ENCODE measurements around the gene UVRAG.
"Not testable (repeated sequence)": the region's sequence is repeated elsewhere in the genome, so short reads cannot be mapped to it uniquely, and the experiment has no call there.

The UVRAG gene

DNA sequence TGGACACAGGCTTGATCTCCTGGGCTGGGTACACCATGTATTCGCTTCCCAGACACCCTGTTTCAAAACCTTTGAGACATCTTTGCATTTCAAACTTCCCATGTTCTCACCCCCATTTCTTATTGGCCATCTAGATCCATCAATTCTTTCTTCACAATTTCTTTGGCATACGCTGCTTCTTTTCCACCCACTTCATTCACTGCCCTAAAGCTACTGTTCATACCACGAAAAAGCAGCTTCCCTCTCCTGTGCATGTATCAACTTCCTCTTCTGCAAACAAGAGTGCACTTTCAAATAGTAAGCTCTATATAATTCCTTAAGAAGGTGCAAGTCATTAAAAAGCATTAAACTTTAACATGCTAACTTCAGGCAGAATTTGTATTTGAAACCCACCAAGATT is 21.4 kb downstream of the UVRAG start:
- in situ Hi-C loops (cut with MboI; ENCODE audit: low sequenced_read_pairs) = no loop called here

DNA sequence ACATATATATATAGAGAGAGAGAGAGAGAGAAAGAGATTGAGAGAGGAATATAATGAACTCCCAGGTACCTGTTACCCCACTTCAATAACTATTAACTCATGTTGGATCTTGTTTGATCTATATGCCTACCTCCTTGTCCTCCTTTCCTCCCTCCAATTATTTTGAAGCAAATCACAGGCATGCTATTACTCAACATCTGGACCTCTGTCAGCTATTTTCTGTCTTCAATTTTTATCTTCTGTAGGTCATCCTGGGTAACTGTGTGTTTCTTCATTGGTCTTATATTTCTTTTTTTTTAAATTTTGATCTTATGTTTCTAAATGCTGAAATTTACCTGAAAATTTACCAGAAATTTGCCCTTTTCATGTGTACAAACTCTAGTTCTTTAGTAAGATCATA is 24.8 kb downstream of the UVRAG start:
- in situ Hi-C loops (cut with MboI; ENCODE audit: low sequenced_read_pairs) = no loop called here

DNA sequence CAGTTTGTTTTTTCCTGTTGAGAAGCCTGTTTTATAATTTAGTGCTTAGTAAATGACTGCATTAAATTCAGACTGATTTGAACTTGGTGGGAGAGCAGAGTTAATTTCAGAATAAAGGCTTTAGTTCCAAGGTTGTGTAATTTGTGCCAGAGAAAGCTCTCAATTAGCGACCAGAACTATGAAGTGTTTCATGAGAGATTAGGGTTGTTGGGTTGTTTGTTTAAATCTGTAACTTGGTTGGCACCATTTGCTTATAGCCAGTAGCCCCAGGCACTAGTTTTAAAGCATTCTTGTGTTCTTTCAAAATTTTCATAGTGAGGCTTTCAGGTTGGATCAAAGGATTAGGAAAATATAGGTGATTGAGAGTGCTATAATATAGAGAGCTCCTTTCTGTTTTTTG is 25.5 kb downstream of the UVRAG start:
- in situ Hi-C loops (cut with MboI; ENCODE audit: low sequenced_read_pairs) = no loop called here

DNA sequence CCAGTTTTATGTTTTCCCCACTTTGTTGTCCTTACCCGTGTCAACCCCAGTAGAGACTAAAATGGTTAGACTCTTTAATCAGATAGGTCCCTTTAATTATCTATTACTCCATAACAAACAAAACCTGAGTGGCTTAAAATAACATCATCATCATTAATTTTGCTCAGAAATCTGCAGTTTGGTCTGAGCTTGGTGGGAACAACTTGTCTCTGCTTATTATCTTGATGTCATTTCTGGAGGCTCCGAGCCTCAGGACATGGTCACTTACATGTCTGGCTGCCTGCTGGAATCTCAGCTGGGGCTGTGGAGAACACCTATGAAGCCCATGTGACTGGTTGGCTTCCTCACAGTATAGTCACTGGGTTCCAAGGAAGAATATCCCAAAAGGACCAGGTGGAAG is 26.7 kb downstream of the UVRAG start:
- in situ Hi-C loops (cut with MboI; ENCODE audit: low sequenced_read_pairs) = no loop called here

DNA sequence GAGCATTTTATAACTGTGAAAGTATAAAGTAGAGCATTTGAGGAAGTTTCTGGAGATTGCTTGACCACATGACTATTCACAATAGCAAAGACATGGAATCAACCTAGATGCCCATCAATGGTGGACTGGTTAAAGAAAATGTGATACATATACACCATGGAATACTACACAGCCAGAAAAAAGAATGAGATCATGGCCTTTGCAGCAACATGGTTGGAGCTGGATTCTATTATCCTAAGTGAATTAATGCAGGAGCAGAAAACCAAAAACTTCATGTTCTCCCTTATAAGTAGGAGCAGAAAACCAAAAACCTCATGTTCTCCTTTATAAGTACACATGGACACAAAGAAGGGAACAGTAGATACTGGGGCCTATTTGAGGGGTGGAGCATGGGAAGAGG is 30.3 kb downstream of the UVRAG start:
- in situ Hi-C loops (cut with MboI; ENCODE audit: low sequenced_read_pairs) = no loop called here

DNA sequence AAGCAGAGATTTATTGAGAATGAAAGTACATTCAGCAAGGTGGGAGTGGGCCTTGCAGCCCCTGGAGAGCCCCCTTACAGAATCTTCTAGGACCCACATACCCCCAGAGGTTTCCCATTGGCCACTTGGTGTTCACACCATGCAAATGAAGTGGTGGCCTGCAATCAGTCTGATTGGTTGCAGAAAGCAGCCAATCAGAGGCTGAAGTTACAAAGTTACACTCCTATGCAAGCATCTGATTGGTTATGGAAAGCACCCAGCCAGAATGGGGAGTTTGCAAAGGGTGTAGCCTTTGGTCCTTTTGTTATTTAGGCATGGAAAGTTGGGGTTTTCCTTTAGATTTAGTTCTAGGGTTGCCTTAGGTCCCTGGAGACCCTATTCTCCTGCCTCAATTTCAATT is 34.9 kb downstream of the UVRAG start:
- in situ Hi-C loops (cut with MboI; ENCODE audit: low sequenced_read_pairs) = no loop called here

DNA sequence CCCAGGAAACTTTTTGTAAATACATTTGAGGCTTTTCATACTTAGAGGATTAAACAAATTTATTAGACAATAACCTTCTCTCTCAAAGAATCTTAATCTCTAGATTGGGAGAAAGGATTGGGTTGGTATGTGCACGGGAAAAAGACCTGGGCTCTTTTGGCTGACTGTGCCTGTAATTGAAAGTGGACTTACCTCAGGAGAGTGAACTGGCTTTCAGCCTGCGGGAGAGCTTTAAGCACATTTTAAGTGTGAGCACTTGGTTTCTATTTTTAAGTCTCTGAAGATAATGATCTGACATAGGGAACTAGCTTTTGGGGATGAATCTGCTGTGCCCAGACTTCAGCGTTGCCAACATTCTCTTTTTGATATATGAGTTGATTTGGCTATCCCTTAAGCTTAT is 35.8 kb downstream of the UVRAG start:
- in situ Hi-C loops (cut with MboI; ENCODE audit: low sequenced_read_pairs) = no loop called here

DNA sequence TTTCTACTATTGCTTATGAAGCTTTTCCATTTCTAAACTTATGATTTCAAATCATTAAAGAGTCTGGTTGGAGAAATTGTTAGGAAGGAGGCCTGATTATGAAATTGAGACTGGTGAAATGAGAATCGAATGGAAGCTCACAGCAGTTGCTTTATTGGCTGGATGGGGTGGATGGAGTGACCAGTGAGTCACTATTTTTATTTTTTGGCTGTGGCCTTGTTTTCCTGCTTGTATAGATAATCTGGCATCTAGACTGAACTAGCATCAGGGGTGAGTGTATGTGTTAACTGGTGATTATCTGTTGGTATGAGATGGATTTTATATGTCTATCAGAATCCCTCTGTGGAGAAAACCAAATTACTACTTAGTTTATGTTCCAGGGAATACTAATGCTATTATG is 36.2 kb downstream of the UVRAG start:
- in situ Hi-C loops (cut with MboI; ENCODE audit: low sequenced_read_pairs) = no loop called here

DNA sequence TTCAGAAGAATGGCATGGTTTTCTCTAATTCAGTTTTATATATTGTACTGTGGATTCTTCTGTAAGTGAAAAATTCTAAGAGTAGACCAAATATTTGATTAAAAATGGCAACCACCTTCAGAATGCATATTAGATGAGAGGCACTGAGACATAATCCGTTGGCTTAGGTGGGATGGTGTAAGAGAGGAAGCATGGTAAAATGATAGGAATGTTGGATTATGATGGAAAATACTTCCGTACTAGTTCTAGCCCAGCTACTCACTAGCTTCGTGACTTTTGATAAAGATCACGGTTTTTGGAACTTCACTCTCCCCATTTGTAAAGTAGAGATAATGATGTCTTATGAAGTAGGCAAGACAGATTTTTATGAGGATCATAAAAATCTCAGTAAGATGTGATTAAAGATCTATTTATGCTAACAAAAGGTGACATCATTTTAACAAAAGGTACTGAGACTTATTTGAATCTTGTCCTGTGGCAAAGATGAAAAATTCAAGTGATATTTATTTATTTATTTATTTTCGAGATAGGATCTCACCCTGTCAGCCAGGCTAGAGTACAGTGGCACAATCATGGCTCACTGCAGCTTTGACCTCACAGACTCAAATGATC is 37.5 kb downstream of the UVRAG start:
- in situ Hi-C loops (cut with MboI; ENCODE audit: low sequenced_read_pairs) = no loop called here

DNA sequence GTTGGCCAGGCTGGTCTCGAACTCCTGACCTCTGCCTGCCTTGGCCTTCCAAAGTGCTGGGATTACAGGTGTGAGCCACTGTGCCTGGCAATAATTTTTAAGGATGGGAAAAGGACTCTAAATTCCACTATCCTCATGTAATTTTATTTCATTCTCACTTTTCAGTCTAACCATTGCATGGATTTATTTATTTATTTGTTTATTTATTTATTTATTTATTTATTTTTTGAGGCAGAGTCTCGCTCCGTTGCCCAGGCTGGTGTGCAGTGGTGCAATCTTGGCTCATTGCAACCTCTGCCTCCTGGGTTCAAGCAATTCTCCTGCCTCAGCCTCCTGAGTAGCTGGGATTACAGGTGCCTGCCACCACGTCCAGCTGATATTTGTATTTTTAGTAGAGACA is 38.6 kb downstream of the UVRAG start:
- in situ Hi-C loops (cut with MboI; ENCODE audit: low sequenced_read_pairs) = not testable (repeated sequence)

DNA sequence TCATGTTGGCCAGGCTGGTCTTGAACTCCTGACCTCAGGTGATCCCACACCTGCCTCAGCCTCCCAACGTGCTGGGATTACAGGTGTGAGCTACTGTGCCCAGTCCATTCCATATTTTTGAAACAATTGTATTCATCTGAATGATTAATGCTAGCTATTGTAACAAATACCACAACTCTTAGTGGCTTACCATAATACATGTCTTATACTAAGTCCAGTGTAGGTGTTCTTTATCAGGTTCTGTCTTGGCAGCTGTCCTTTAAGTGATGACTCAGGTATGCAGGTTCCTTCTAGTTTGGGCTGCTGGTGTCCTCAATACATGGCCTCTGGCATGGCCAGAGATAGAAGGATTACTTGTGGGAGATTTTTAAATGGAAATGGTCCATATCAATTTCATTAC is 39.0 kb downstream of the UVRAG start:
- in situ Hi-C loops (cut with MboI; ENCODE audit: low sequenced_read_pairs) = no loop called here

DNA sequence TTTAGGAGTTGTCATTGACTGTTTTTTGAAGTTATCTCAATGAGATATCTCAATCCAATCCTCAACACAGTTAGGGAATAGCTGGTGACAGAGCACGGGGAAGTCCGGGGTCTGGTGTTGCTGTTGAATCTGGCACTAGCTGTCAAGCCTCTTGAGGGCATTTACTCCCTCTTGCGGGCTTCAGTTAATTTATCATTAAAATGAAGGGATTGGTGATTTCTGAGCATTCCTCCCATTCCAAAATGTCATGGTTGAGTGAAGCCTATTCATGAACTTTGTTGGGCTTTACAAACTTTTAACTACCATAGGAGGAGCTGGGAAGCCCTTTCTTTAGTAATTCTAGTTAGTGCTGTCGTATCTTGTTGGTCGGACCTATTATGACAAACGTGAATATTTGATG is 40.2 kb downstream of the UVRAG start:
- in situ Hi-C loops (cut with MboI; ENCODE audit: low sequenced_read_pairs) = no loop called here

DNA sequence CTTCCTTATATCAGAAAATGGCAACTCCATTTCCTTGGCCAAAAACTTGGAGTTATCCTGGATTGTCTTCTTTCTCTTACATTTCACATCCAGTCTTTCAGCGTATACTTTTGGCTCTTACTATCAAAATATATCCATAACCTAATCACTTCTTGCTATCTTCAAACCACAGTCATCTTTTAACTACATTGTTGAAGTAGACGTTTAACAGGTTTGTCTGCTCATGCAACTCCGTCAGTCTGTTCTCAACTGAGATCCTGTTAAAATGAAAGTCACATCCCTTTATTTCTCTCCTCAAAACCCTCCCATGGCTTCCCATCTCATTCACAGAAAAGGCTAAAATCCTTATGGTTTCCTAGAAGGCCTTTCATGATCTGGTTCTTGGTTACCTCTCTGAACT is 41.9 kb downstream of the UVRAG start:
- in situ Hi-C loops (cut with MboI; ENCODE audit: low sequenced_read_pairs) = no loop called here

DNA sequence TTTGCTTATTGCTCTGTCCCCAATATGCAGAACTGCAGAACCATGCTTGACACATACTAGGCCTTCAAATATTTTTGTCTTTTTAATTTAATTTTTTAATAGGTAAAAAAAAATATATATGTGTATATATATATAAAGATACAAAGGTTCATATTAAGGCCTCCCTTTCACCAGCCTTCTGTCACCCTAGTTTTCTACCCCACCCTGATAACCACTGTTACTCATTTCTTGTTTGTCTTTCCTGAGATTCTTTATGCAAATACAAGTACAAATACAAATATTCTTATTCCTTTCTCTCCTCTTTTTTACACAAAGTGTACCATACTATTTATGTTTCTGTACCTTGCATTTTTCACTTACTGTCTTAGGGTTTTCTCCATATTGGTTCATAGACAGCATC is 43.0 kb downstream of the UVRAG start:
- in situ Hi-C loops (cut with MboI; ENCODE audit: low sequenced_read_pairs) = no loop called here

DNA sequence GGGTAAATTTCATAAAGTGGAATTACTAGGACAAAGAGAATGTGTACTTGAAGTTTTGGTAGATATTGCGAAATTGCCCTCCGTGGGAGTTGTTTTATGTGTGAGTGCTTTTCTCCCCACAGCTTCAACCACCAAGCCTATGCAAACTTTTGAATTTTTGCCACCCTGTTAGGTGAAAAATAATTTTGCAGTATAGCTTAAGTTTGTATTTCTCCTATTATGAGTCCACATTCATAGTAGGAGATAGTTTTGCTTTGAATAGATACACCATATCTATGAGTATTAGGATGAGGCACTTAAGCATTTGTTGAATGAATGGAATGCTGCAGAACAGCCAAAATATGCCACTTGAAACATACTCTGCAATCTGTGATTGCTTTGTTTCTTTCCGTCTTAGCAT is 43.6 kb downstream of the UVRAG start:
- in situ Hi-C loops (cut with MboI; ENCODE audit: low sequenced_read_pairs) = no loop called here

DNA sequence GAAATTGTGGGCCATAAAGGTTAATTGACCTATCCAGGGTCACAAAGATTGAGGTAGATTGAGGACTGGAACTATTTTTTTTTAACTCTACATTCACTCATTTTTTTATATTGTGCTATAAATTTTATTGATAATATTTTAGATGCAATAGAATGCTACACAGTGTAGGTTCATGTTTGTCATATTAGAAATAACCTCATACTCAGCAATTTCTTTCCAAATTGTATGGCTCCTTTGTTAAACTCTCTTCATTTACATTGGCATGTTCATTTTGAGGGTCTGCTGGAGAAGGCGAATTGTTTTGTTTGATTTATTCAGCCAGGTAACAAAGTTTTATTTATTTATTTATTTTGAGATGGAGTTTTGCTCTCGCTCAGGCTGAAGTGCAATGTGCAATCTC is 44.6 kb downstream of the UVRAG start:
- in situ Hi-C loops (cut with MboI; ENCODE audit: low sequenced_read_pairs) = no loop called here

DNA sequence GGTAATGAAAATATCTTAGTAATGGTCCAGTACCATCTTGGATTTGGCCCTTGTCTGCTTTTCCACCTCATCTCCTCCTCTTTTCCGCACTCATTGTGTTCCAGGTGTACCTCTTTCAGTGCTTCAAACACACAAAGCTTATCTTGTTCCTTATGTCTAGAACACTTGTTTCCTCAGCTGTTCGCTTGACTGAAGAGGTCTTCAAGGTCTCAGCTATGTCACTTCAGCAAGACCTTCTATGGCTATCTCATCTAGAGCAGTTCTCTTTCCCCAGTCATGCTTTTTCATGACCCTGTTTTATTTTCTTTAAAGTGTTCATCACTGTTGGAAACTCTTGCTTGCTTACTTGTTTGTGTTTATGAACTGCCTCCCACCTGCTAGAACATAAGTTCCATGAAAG is 47.4 kb downstream of the UVRAG start:
- in situ Hi-C loops (cut with MboI; ENCODE audit: low sequenced_read_pairs) = no loop called here

DNA sequence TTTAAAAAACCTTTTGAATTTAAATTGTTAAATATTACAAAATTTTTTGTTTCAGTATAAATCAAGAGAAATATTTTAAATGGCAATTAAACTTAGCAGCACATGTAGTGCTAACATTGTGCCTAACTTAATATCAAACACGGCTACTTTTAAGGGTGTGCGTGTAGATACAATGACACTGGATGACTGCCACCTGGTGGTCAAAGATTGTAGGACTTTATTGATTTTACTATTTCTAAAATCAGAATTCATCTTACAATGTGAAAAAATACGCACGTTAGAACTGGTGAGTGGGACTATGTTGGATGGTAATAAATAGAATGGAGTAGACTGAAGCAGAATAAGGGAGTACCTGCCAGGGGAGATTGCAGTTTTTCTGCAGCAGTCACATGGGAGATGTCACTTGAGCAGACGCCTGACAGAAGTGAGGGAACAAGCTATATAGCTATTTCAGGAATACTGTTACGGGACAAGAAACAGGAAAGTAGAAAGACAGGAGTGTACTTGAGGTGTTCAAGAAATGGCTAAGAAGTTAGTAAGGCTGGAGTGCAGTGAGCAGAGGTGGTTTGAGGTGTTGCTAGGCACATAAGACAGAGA is 52.9 kb downstream of the UVRAG start:
- in situ Hi-C loops (cut with MboI; ENCODE audit: low sequenced_read_pairs) = no loop called here

DNA sequence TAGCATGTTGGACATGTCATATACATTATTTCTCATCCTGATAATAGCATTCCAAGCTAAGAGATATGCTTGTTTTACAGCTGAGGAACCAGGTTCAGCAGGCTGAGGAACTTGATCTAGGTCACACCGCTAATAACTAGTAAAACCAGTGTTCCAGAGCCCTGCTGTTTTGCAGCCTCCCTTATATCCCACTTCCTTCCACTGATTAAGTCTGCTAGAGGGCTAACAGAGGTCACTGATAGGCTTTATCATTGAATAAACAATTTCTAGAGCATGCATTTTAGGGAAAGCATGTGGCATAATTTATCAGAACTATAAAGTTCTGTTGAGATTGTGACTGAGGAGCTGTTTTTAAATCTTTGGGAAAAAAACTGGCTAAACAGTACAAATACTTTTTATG is 54.0 kb downstream of the UVRAG start:
- in situ Hi-C loops (cut with MboI; ENCODE audit: low sequenced_read_pairs) = no loop called here

DNA sequence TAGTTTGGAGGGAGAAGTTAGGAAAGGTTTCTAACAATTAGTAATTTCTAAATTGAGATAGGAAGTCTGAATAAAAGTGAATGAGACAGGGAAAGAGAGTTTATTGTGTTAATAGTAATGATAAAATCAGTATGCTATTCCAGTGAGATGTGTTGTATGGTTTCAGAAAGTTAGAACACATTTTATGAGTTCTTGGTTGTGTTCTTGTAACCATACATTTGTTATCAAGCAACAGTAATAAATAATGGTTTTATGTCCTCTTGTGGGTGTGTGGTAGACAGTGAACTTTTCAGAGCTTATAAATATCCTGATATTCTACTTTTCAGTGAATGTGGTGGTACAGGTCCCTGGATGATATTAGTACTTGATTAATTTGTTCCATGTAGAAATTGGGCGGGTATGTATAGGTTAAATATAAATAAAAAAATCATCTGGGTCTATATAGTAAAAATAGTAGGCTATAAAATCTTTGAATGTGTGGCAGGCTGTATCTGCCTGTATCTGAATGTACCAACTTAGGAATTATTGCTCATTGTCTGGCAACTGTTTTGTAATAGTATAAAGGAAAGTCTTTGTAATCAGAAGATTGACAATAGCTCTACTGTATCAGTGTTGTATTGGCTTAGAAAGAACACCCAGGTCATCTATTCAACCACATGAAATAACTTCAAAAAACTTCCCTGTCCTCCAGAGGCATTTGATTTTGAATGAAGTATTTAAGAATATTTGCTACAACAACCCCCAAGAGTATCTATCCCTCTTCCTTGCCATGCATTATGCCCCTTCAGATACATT is 54.8 kb downstream of the UVRAG start:
- in situ Hi-C loops (cut with MboI; ENCODE audit: low sequenced_read_pairs) = no loop called here

DNA sequence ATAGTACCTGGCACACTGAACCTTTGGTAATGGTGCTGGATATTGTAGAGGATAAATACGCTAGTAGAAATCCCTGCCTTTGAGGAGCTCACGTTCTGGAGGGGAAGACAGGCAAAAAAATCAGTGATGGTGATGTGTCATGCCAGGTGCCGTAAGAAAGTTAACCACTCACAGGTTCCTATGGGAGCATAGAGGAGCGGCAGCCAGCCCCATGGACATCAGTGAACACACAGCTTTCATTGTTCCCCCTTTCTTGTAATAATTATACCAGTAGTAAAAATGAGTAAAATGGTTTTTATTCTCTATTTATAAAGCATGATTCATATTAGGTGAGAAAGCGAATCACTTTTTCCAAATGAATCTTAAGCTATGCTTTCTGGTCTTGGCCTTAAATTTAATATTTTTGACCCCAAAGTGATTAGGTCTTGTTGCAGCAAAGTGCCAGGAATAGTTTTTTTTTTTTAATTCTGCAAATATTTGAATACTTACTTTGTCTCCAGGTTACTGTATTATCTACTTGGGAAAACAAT is 57.9 kb downstream of the UVRAG start:
- in situ Hi-C loops (cut with MboI; ENCODE audit: low sequenced_read_pairs) = no loop called here

Measured in hTERT RPE-1 (cell line).